ENCODE results near the gene TBK1.

- TF ChIP-seq CTCF (IDR thresholded peaks at IDR 0.05; ENCODE audit: poor library complexity, severe bottlenecking) = no peak
- no peak for TF ChIP-seq RAD21 (conservative IDR thresholded peaks at IDR 0.05)
These were observed 46.0 kb downstream of the TBK1 start for GRCh38 chr12:64497903-64498302.
